Left colon (tissue), 2 donors: ENCODE data around the gene PLIN1. TPM values are rescaled to one million over a fixed set of nuclear protein-coding genes. Genes with fewer than 3 reads are reported as not detected.
A peak's percentile ranks its signal among the peaks of the same experiment; 100 is the strongest.
"Not testable (repeated sequence)": the region's sequence is repeated elsewhere in the genome, so short reads cannot be mapped to it uniquely, and the experiment has no call there.

Experiments
- ATAC-seq: fragments of 200-7000 bp; cut with Tn5 transposase; one replicate; pipeline ENCODE4 v1.9.1; 2020; ENCODE audit warnings: mild to moderate bottlenecking, moderate library complexity
- DNase-seq, 2 donors: peaks; one replicate each; pipeline ENCODE4 v3.0.0-alpha.2; 2020
- intact Hi-C, 2 donors: fragments of 100-400 bp; cut with DNase I in 1 of 2; cut with micrococcal nuclease in 1 of 2; formaldehyde crosslinking; loops; one replicate each; pipeline versions ENCODE4 v1.11.2 to v1.14.0; 2022; cut with DNase I, micrococcal nuclease
- long read RNA-seq: library from polyadenylated mRNA; unstranded; transcript quantifications from one replicate; pipeline ENCODE4 v2.0.0, GENCODE V29; 2021
- total RNA-seq, 2 donors: library from RNA; stranded (reverse); fragmentation: NEBNext Ultra II Directional; extraction: Animal tissue kit (Norgen Biotek cat#: 25700); gene quantifications; one replicate each; pipeline ENCODE4 v1.2.1, GENCODE V29; 2021
- donor health status: DM: no; HTN: no; CAD: no.
- donor health status: DM: yes; HTN: yes; CAD: no.

The PLIN1 gene
- total RNA-seq: 1 to 10 TPM; 2.3 to 5.1 TPM
- long read RNA-seq, partial matches to known transcripts: 0 of 3 reads
- long read RNA-seq, other reads (novel, unspliced or antisense): 3 of 3 reads

GRCh38 chr15:89679212-89679611, at the start of gene PLIN1:
PLIN1 (minus strand) TSS chr15:89679367; CDS start chr15:89677489, 1,878 bp downstream.
- ATAC-seq: no peak
- intact Hi-C loops: no loop called here
- no peak for DNase-seq

DNA sequence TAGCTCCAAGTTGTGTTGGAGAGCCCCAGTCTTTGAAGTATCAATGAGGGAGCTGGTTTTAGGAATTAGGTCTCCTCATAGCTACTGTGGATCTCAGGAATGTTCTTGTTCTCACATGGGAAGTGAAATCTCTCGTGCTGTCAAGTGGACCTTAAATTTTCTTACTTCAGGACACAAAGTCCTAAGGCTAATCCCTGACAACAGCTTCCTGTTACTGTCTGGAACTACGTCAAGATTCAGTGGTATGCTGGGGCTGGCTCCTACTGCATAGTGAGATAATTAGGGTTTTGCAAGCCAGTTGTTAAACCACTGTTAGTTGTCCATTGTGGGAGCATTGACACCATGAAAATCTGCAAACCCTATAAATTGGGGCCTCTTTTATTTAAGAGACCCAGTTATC, 49.1 kb upstream of the PLIN1 start:
- intact Hi-C loops: no loop called here
- no peak for DNase-seq
- no peak for ATAC-seq

DNA sequence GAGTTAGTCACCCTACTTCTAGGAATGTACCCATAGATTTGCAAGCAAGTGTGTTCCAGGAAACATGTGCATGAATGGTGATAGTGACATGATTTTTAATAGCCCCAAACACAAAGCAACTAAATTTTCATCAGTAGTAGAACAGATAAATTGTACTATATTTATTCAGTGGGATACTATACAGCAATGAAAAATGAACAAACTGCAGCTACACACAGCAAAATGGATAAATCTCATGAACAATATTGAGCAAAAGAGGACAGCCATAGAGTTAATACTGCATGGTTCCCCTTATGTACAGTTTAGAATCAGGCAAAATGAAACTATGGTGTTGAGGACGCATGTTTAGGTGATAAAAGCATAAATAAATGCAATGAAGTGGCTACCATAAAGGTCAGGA, 45.9 kb upstream of the PLIN1 start:
- ATAC-seq (no peak), DNase-seq (no peak)
- intact Hi-C loops: no loop called here

- intact Hi-C loops: no loop called here
- DNase-seq: no peak
Observed at GRCh38 chr15:89724621-89725020, 45.5 kb upstream of the PLIN1 start.

DNA sequence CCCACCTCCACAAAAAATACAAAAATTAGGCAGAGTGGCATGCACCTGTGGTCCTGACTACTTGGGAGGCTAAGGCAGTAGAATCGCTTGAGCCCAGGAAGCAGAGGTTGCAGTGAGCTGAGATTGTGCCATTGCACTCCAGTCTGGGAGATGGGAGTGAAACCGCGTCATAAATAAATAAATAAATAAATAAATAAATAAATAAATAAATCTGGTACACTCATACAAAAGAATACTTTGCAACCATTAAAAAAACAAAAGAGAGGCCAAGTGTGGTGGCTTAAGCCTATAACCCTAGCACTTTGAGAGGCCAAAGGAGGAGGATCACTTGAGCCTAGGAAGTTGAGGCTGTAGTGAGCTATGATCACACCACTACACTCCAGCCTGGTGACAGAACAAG, 43.9 kb upstream of the PLIN1 start:
- DNase-seq: no peak
- ATAC-seq: no peak
- intact Hi-C loops: no loop called here

More at GRCh38 chr15:89724621-89725020, 45.5 kb upstream of the PLIN1 start:
- no peak for ATAC-seq

DNA sequence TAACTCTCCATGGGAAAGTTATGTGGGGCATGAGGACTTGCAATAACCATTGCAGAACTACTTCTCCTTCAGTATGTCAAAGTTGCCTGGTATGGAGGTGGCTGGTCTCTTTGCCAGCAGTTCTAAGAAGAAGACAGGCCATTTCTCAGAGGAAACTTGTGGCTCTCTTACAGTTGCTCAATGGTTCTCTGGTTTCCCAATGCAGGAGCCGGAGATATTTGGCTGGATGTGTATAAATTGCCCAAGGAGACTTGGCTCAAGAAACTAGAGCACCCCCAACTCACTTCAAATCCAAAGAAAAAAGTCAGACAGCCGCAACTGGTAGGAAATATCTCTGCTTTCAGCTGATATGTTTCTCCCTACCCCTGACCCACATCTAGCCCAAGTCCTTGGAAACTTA, 35.6 kb upstream of the PLIN1 start:
- intact Hi-C loops: no loop called here
- no peak for DNase-seq
- no peak for ATAC-seq

- ATAC-seq (no peak), DNase-seq (no peak)
- intact Hi-C loops: no loop called here
Observed at GRCh38 chr15:89707577-89707976, 28.4 kb upstream of the PLIN1 start.

GRCh38 chr15:89704411-89704810, 25.2 kb upstream of the PLIN1 start:
- DNase-seq (no peak), ATAC-seq (no peak)
- intact Hi-C loops: no loop called here

- ATAC-seq: no peak
- intact Hi-C loops: no loop called here
- DNase-seq: no peak
Observed at GRCh38 chr15:89695198-89695597, 16.0 kb upstream of the PLIN1 start.

DNA sequence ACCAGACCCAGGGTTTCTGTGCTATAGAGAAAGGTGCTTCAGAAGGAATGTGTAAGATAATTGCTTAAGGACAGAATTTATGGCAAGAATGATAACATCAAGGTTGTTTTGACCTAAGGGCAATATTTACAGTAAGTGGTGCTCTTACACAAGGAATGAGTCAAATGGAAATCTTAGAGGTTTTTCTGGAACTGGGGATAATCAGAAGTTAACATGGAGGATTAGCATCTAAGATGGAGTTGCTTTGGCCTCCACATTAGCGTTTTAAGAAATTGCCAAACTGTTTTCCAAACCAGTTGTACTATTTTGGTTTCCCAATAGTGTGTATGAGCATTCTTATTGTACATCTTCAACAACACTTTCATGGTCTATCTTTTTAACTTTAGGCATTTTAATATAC, 14.5 kb upstream of the PLIN1 start:
- intact Hi-C loops: no loop called here
- DNase-seq (no peak), ATAC-seq (no peak)

DNA sequence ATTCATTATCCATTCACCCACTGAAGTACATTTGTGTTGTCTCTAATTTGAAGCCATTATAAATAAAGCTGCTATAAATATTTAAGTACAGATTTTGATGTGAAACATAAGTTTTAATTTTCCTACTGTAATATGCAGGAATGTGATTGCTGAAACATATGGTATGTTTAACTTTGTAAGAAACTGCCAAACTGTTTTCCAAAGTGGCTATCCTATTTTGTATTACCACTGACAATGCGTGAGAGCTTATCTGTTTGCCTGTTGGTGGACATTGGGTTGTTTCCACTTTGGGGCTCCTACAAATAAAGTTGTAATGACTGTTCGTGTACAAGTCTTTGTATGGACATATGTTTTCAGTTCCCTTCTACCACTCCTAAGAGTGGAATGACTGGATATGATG, 13.9 kb upstream of the PLIN1 start:
- intact Hi-C loops: no loop called here
- DNase-seq: no peak
- ATAC-seq: no peak

- ATAC-seq: peak; percentile 94
- DNase-seq: peak; percentile 93
- intact Hi-C loops: no loop called here
Observed at GRCh38 chr15:89690276-89691218, 11.4 kb upstream of the PLIN1 start, which contains the start of the genes PEX11A and WDR93. PEX11A (minus strand) TSS chr15:89690754; CDS start chr15:89690632, 122 bp downstream. WDR93 (plus strand) TSS chr15:89690811; CDS start chr15:89701747, 10,936 bp downstream.

DNA sequence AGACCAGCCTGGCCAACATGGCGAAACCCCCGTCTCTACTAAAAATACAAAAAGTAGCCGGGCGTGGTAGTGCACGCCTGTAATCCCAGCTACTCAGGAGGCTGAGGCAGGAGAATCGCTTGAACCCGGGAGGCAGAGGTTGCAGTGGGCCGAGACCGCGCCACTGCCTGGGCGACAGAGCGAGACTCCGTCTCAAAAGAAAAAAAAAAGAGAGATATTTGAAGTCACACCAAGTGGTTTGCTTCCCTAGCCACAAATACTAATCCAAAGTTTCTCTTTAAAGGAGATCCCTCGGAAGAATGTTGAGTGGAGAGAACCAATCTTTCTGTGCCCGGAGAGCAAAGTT, 10.7 kb upstream of the PLIN1 start:
- ATAC-seq: peak; percentile 16

GRCh38 chr15:89686522-89686921, 7.4 kb upstream of the PLIN1 start:
- ATAC-seq: no peak
- intact Hi-C loops: no loop called here

More for the DNA sequence above, 10.7 kb upstream of the PLIN1 start:
- intact Hi-C loops, DNase-seq: not testable (repeated sequence)

DNA sequence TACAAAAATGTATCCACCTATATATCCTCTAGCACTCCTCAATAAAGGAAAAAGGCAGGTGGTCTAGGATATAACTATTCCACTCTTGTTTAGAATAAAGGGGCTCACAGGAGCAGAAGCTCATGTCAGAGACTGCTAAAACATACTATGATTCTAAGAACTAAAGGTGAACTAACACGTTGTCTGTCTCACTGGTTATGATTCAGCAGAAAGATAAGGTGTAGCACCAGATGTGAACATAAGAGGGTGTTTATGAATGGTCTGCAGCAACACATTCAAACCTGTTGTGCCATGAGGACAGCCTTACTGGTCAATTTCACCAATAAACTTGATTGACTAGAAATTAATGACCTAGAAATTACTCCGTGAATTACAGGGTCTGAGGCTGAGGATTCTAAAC, 6.8 kb upstream of the PLIN1 start:
- intact Hi-C loops: no loop called here
- ATAC-seq (no peak), DNase-seq (no peak)

More at GRCh38 chr15:89686522-89686921, 7.4 kb upstream of the PLIN1 start:
- DNase-seq: no peak

- no peak for DNase-seq
- intact Hi-C loops: no loop called here
- peak; percentile 10 for ATAC-seq
Observed at GRCh38 chr15:89681146-89681545, 2.0 kb upstream of the PLIN1 start.

DNA sequence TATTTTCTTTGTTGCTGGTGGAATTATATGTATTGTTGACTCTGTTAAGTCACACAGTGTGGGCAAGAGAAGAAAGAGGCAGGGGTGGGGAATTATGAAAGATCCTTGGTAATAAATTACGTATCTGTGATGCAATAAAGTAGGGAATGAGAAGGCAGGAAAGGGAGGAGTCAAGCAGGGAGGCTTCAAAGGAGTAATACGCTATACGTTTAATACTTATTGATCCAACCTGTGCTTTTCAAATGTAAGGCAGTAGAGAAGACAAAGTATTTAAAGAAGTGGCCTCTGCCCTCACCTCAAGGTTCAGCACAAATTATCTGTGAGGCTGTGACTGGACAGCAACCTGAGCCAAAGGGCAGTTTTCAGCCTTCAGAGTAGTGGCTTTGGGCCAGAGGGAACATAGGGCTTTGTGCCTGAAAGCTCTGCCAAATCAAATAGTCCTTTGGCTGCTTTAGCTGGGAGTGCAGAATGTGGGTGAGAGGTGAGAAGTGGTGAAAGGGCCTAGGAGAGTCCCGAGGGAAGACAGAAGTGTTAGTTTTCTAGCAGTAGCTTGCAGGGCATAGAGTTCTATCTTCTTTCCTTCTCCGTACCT, 1.2 kb upstream of the PLIN1 start:
- peak; percentile 93 for ATAC-seq
- DNase-seq: peak; percentile 61 to 79
- intact Hi-C loops: no loop called here

- intact Hi-C loops: no loop called here
- no peak for ATAC-seq
- no peak for DNase-seq
Observed at GRCh38 chr15:89677381-89677780, 1.8 kb downstream of the PLIN1 start.

DNA sequence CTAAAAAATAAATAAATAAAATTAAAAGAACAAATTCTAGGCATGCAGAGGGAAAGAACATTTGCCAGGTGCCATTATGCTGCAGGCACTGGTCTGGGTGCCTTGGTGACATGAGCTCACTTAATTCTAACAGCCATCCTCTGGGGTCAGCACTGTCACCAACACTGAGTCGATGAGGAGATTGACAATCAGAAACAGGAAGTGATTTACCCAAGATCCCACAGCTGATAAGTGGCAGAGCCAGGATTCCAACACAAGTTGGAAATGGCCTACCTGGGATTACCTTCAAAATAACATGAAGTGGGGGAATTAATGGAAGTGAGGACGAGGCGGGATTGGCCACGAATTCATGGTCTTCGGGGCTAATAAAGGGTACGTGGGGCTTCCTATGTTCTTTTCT, 3.6 kb downstream of the PLIN1 start:
- intact Hi-C loops: no loop called here
- DNase-seq: no peak
- ATAC-seq: no peak

- ATAC-seq (no peak), DNase-seq (no peak)
- intact Hi-C loops: no loop called here
Observed at GRCh38 chr15:89674526-89674925, 4.6 kb downstream of the PLIN1 start.
